ENCODE results near the gene RPAIN. TPM values are rescaled to one million over a fixed set of nuclear protein-coding genes. Genes with fewer than 3 reads are reported as not detected.
A peak's percentile ranks its signal among the peaks of the same experiment; 100 is the strongest.
"Not testable (repeated sequence)": the region's sequence is repeated elsewhere in the genome, so short reads cannot be mapped to it uniquely, and the experiment has no call there.

RPAIN gene
- total RNA-seq, 1 donor from 2014 or later: 27.9 TPM

GRCh38 chr17:5429191-5429887 lies 9.4 kb downstream of the RPAIN start:
- DNase-seq (ENCODE audit: low spot score): no peak

- no peak for DNase-seq (ENCODE audit: low spot score)
These were observed 10.5 kb downstream of the RPAIN start for GRCh38 chr17:5430413-5430999.

DNA sequence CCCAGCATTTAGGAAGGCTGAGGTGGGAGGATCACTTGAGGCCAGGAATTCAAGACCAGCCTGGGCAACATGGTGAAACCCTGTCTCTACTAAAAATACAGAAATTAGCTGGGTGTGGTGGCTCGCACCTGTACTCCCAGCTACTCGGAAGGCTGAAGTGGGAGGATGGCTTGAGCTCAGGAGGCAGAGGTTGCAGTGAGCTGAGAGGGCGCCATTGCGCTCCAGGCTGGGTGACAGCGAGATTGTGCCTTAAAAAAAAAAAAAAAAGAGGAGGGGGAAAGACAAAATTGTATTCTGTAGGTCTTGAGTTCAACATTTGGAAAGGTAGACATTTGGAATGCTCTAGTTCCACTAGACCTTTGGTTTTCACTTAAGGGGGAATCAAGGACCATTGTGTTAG lies 11.3 kb downstream of the RPAIN start:
- DNase-seq (ENCODE audit: low spot score): not testable (repeated sequence)

DNA sequence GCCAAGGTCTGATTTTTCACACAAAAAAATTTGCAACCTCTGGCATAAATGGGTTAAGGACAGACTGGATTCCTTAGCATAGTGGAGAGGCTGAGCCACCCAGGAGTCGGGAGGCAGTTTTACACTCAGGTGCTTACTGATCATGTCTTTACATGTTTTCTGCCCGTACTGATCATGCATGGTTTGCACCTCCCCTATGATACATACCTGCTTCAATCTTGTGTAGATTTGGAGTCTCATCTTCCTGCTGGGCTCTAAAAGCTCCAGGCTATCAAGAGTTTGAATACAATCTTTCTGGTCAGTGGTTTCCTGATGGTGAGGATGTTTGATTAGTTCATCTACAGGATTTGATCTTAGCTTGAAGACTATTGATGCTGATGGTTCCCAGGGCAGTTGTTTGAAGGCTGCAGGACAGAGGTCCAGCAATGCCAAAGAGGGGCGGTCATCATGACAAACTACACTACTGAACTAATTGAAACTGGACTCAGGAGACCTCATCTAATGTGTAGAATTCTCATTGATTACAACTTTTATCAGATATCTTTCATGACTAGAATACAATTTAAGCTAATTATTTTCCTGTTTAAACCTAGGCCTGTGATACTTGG lies 12.1 kb downstream of the RPAIN start:
- peak; percentile 12 for DNase-seq (ENCODE audit: low spot score)

DNA sequence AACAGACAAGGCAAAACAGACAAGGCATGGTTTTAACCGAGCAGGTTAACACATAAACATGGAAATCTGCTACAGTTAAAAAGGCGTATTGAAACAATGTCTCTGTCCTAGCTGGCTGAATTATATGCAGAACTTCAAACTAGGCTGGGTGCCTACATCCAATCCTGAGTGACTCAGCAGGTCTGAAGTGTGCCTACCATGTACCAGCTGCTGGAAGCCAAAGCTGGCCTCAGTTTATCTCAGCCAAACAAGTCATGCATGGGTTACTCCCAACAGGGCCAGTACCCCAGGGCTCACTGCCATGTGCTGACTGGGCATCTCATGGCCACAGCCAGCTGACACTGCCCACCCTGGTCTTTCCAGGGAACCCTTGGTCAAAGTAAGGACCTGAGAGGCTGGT lies 15.0 kb downstream of the RPAIN start:
- DNase-seq (ENCODE audit: low spot score): no peak

- DNase-seq (ENCODE audit: low spot score): not testable (repeated sequence)
These were observed 15.9 kb downstream of the RPAIN start for GRCh38 chr17:5435781-5436315.

DNA sequence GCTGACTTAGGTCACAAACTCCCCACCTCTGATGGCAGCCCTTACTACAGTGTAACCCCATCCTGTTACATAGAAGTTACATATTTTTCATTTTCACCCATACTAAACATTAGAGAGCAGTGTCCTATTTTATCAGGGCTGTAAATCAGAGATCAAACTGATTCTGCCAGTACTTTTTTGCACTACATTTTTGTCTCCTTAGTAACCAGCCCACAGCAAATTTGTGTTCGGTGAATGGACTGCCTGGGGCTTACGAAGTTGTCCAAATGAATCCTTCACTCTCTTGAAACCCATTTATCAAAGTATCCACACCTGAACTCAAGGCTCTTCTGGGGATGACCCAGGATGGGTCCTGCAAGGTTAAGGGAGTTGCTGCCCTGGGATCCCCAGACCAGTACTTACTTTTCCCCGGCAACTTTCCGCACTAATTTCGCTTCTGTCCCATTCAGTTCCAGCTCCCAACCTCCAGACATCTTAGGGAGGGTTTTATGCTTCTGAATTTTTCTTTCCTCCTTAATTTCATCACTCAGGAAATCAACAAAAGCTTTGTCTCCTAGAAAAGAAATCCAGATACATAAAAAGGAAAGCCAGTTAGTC lies 17.8 kb downstream of the RPAIN start:
- DNase-seq (ENCODE audit: low spot score): no peak

GRCh38 chr17:5438716-5439445 lies 18.9 kb downstream of the RPAIN start, which contains the start of gene C1QBP:
TSS of gene C1QBP (minus strand) at chr17:5439155. CDS start at chr17:5439073, 82 bp downstream.
- DNase-seq (ENCODE audit: low spot score): peak; percentile 95

DNA sequence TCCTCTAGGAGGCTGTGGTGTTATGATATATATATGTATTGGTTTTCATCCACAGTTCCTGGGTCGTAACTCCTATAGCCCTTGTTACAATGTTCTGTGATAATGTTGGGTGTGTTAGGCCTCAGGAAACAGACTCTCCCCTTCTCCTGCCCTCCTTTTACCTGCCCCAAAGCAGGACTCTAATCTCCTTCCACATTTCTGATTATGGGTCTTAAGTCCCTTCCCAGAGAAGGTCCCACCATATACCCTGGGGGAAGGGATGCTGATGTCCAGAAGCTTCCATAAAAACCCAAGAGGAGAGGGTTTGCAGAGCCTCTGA lies 19.4 kb downstream of the RPAIN start:
- no peak for DNase-seq (ENCODE audit: low spot score)

DNA sequence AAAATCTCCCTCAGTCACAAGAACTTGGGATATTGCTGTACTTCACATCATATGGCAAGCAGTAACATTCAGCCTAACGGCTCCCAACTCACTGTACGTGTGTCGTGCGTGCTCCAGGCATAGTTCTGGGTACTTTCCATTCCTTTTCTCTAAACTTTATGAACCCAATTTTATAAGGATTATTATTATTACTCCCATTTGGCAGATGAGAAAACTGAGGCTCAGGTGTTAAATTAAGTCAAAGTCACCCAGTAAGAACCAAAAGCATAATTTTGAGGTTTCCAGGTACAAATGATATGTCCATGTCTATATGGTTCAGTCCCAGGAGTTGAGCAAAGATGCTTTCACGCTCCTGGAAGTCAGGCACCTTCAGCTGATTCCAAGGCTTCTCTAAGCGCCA lies 23.7 kb downstream of the RPAIN start:
- no peak for DNase-seq (ENCODE audit: low spot score)

DNA sequence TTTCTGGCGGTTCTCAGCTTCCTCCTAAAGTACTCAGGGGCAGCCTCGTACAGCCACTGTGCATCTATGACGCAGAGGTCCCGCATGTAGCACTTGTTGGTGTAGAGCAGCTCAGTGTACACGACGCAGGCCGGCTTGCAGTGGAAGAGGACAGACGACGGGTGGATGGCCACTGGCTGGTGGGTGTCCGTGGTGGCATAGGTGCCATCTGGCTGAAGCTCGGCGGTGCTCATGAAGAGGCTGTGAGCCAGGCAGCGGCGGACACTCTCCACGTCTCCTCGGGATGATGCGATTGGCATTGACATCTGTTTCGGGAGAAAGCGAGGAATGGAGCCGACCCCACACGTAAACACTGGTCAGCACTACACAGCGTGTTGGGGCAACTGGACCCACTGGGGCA lies 24.2 kb downstream of the RPAIN start:
- DNase-seq (ENCODE audit: low spot score): no peak

GRCh38 chr17:5446786-5447185 lies 26.8 kb downstream of the RPAIN start:
- DNase-seq (ENCODE audit: low spot score): no peak

- DNase-seq (ENCODE audit: low spot score): no peak
These were observed 44.9 kb downstream of the RPAIN start for GRCh38 chr17:5464717-5465507.

- DNase-seq (ENCODE audit: low spot score): no peak
These were observed 46.3 kb downstream of the RPAIN start for GRCh38 chr17:5466295-5466694.

- DNase-seq (ENCODE audit: low spot score): no peak
These were observed 47.4 kb downstream of the RPAIN start for GRCh38 chr17:5467416-5467815.

- peak; percentile 17 for DNase-seq (ENCODE audit: low spot score)
These were observed 48.1 kb downstream of the RPAIN start for GRCh38 chr17:5468075-5468473.

DNA sequence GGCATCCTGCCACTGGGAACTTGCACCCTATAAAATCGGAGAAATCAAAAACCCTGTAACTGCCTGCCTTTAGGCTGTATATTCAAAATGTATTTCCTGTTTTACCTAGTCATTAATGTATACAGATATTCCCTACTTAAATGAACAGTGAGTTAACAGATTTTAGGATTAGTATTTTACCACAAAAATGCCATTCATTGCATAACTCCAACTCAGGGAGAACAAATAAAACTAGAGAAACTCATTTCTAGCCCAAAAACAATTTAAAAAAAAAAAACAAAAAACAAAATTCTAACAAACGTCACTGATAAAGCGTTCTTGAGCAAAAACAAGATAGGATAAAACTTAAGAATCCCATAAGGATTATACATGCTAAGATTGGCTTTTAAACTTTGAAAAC lies 52.5 kb downstream of the RPAIN start:
- no peak for DNase-seq (ENCODE audit: low spot score)

- peak; percentile 57 for DNase-seq (ENCODE audit: low spot score)
These were observed 53.9 kb downstream of the RPAIN start for GRCh38 chr17:5473906-5474305.

GRCh38 chr17:5478992-5479391 lies 59.0 kb downstream of the RPAIN start:
- DNase-seq (ENCODE audit: low spot score): no peak

DNA sequence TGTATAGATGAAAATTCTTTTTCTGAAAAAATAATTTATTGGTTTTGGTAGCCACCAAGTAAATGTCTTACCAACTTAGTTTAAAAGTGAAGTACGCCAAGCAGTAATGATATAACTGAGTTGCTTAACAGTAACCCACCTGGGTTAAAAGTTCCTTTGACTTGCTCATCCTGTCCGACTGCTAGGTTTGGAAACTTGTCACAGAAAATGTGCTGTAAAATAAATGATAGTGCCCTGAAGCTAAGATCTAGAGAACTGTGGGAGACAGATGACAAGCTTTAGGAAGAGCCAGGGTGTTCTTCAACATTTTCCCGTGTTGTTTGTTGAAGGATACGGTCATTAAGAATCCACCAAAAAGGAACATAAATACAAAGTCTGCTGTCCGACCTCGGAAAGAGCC lies 61.0 kb downstream of the RPAIN start:
- peak; percentile 56 for DNase-seq (ENCODE audit: low spot score)

DNA sequence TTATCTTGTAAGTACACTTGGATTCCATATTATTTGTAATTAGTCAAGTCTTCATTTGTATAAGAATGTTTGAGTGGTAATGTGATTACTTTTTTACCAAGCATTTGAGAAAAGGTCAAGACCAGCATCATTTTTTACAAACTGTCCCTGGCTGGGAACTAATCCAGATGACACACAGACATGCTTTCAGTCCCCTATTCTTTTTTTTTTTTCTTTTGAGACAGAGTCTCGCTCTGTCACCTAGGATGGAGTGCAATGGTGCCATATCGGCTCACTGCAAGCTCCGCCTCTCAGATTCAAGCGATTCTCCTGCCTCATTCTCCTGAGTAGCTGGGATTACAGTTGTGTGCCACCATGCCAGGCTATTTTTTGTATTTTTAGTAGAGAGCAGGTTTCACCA lies 61.5 kb downstream of the RPAIN start:
- no peak for DNase-seq (ENCODE audit: low spot score)
